Mesenteric fat pad (tissue), 1 donor: ENCODE measurements around the gene EMX2. TPM values are rescaled to one million over a fixed set of nuclear protein-coding genes. Genes with fewer than 3 reads are reported as not detected.

Experiments used
- DNase-seq: peaks from one replicate; pipeline ENCODE4 v3.0.0-alpha.2; 2020; ENCODE audit warnings: low spot score
- long read RNA-seq: library from polyadenylated mRNA; unstranded; transcript quantifications from one replicate; pipeline ENCODE4 v2.0.0, GENCODE V29; 2020
- total RNA-seq: library from RNA; stranded (reverse); fragmentation: NEBNext Ultra II Directional; extraction: Animal tissue kit (Norgen Biotek cat#: 25700); gene quantifications from one replicate; pipeline ENCODE4 v1.2.1, GENCODE V29; 2021
- donor health status: DM: yes; HTN: yes; CAD: no.

The EMX2 gene
- 2.4 TPM for total RNA-seq
- long read RNA-seq, partial matches to known transcripts, result 0 of 1 reads
- long read RNA-seq, other reads (novel, unspliced or antisense), result 0 of 1 reads

- no peak for DNase-seq
Observed at GRCh38 chr10:117542706-117543224, at the start of gene EMX2. Gene EMX2 (plus strand): TSS chr10:117542746. CDS start chr10:117543268, 522 bp downstream.

GRCh38 chr10:117496031-117496430, 46.5 kb upstream of the EMX2 start:
- DNase-seq, result no peak

GRCh38 chr10:117496616-117497028, 45.9 kb upstream of the EMX2 start:
- peak; percentile 93 for DNase-seq

GRCh38 chr10:117497736-117498135, 44.8 kb upstream of the EMX2 start:
- DNase-seq, result peak; percentile 68

- peak; percentile 74 for DNase-seq
Observed at GRCh38 chr10:117499248-117500105, 43.1 kb upstream of the EMX2 start.

GRCh38 chr10:117500456-117500855, 42.1 kb upstream of the EMX2 start:
- peak; percentile 5 for DNase-seq

- DNase-seq, result peak; percentile 57
Observed at GRCh38 chr10:117501460-117502035, 41.0 kb upstream of the EMX2 start.

GRCh38 chr10:117502421-117503243, 39.9 kb upstream of the EMX2 start:
- DNase-seq, result peak; percentile 60

GRCh38 chr10:117503244-117504205, 39.0 kb upstream of the EMX2 start:
- DNase-seq, result peak; percentile 53

- peak; percentile 39 for DNase-seq
Observed at GRCh38 chr10:117504562-117504961, 38.0 kb upstream of the EMX2 start.

GRCh38 chr10:117507081-117507480, 35.5 kb upstream of the EMX2 start:
- peak; percentile 62 for DNase-seq

- DNase-seq, result peak; percentile 49
Observed at GRCh38 chr10:117509573-117509972, 33.0 kb upstream of the EMX2 start.

GRCh38 chr10:117511601-117512390, 30.8 kb upstream of the EMX2 start:
- DNase-seq, result peak; percentile 82

GRCh38 chr10:117514971-117515370, 27.6 kb upstream of the EMX2 start:
- peak; percentile 76 for DNase-seq

- no peak for DNase-seq
Observed at GRCh38 chr10:117516681-117517080, 25.9 kb upstream of the EMX2 start.

- peak; percentile 24 for DNase-seq
Observed at GRCh38 chr10:117518246-117518645, 24.3 kb upstream of the EMX2 start.

- DNase-seq, result no peak
Observed at GRCh38 chr10:117519286-117519685, 23.3 kb upstream of the EMX2 start.

GRCh38 chr10:117519879-117520278, 22.7 kb upstream of the EMX2 start:
- no peak for DNase-seq

GRCh38 chr10:117530791-117531190, 11.8 kb upstream of the EMX2 start:
- no peak for DNase-seq
